Esophagus muscularis mucosa (tissue), 4 donors: ENCODE results near the gene PCNX1. TPM values are rescaled to one million over a fixed set of nuclear protein-coding genes. Genes with fewer than 3 reads are reported as not detected.

Source experiments
- DNase-seq: peaks from one replicate; pipeline ENCODE4 v3.0.0-alpha.2; 2017; ENCODE audit errors: extremely low spot score
- H3K27ac ChIP-seq, 4 donors: fragments of 200-600 bp; sonication (generic); replicated peaks in 1 of 4; 1 replicate in 3 of 4; 2 replicates in 1 of 4; pipeline ENCODE4 v1.5.1; 2016 to 2019; ENCODE audit warnings: mild to moderate bottlenecking in 1 of 4
- H3K27me3 ChIP-seq, 4 donors: fragments of 200-600 bp; sonication (generic); one replicate each; pipeline versions ENCODE4 v1.5.1 to v1.6.0; 2016 to 2019
- H3K36me3 ChIP-seq, 4 donors: fragments of 200-600 bp; sonication (generic); one replicate each; pipeline ENCODE4 v1.5.1; 2016 to 2019
- H3K4me1 ChIP-seq, 4 donors: fragments of 200-600 bp; sonication (generic); one replicate each; pipeline ENCODE4 v1.5.1; 2016 to 2019
- H3K4me3 ChIP-seq, 4 donors: fragments of 200-600 bp; sonication (generic); 1 replicate in 2 of 4; 2 replicates in 2 of 4; pipeline ENCODE4 v1.5.1; 2016 to 2019; ENCODE audit warnings: mild to moderate bottlenecking in 4 of 4, moderate library complexity in 1 of 4
- H3K9me3 ChIP-seq, 4 donors: fragments of 200-600 bp; sonication (generic); 1 replicate in 3 of 4; 2 replicates in 1 of 4; pipeline ENCODE4 v1.5.1; 2016 to 2019
- CTCF ChIP-seq, 3 experiments: fragments of 200-600 bp in 2 of 3; fragments of 450-650 bp in 1 of 3; sonication (generic) in 2 of 3; IDR thresholded peaks; one replicate each; pipeline ENCODE4 v1.5.1; 2017 to 2019; ENCODE audit warnings: antibody characterized with exemption in 3 of 3, mild to moderate bottlenecking in 2 of 3, moderate library complexity in 1 of 3
- EP300 ChIP-seq: sonication (generic); formaldehyde crosslinking; IDR thresholded peaks from one replicate; pipeline ENCODE4 v1.6.1; 2017; ENCODE audit warnings: antibody characterized with exemption
- POLR2A ChIP-seq: fragments of 450-650 bp; IDR thresholded peaks from one replicate; pipeline ENCODE4 v1.6.1; 2017; ENCODE audit warnings: antibody characterized with exemption, moderate library complexity, mild to moderate bottlenecking, low read depth
- POLR2AphosphoS5 ChIP-seq, 2 donors: sonication (generic); formaldehyde crosslinking; IDR thresholded peaks; one replicate each; pipeline ENCODE4 v1.6.1; 2017; ENCODE audit warnings: antibody characterized with exemption in 2 of 2
- whole genome bisulfite sequencing: methylation state at CpG from one replicate; pipeline ENCODE4 v1.1.5; 2018; 5-methylcytosine and 5-hydroxymethylcytosine counted together
- intact Hi-C: fragments of 100-400 bp; cut with DNase I; formaldehyde crosslinking; loops from one replicate; pipeline ENCODE4 v1.15.1; 2023
- total RNA-seq, 4 donors: library from RNA; depleted of rRNA; stranded (reverse); fragments of >200 nt; gene quantifications; one replicate each; pipeline versions ENCODE4 v1.1.0 to v1.2.1, GENCODE V29; 2016

The PCNX1 gene
- total RNA-seq, 4 donors from 2014 or later: 56.3 to 62.5 (median 59.6) TPM

- peak; percentile 72 for DNase-seq
- WGBS: 83% methylated on average over 4 of the region's 9 CpGs
- peaks cover 0 to 4% (median 0%) of the 10 kb centered on the region in 4 donors for H3K9me3 ChIP-seq
- H3K27ac ChIP-seq: no peak overlapping the region
- TF ChIP-seq CTCF (IDR thresholded peaks at IDR 0.05) (no peak), POLR2A (no peak), EP300 (no peak), POLR2AphosphoS5 (IDR thresholded peaks at IDR 0.05) (no peak)
- no peaks in the 10 kb centered on the region for H3K27me3 ChIP-seq
- no peak overlapping the region for H3K4me3 ChIP-seq
- H3K4me1 ChIP-seq: peaks cover 0 to 6% (median 3%) of the 10 kb centered on the region in 4 donors
- H3K36me3 ChIP-seq: no peaks in the 10 kb centered on the region
- intact Hi-C loops: loop anchor here (5.0 kb wide), 1 partner anchor 721 kb away; no protein-coding TSS in a partner anchor
Observed at GRCh38 chr14:71136386-71137060, 229.3 kb downstream of the PCNX1 start.

- peak; percentile 77 for DNase-seq
- Histone ChIP-seq H3K4me3 (no peak overlapping the region), H3K4me1 (peaks cover 0 to 6% (median 3%) of the 10 kb centered on the region in 4 donors), H3K27ac (no peak overlapping the region), H3K36me3 (no peaks in the 10 kb centered on the region), H3K9me3 (peaks cover 0 to 4% (median 0%) of the 10 kb centered on the region in 4 donors), H3K27me3 (no peaks in the 10 kb centered on the region)
- 92% methylated on average over 5 of the region's 5 CpGs for WGBS
- TF ChIP-seq POLR2A (no peak), EP300 (no peak), CTCF (IDR thresholded peaks at IDR 0.05) (no peak), POLR2AphosphoS5 (IDR thresholded peaks at IDR 0.05) (no peak)
- intact Hi-C loops: loop anchor here (1.0 to 5.0 kb wide), 2 partner anchors 616 to 720 kb away; no protein-coding TSS in a partner anchor
Observed at GRCh38 chr14:71137536-71138447, 230.5 kb downstream of the PCNX1 start.

GRCh38 chr14:71138448-71139293 lies 231.4 kb downstream of the PCNX1 start:
- H3K36me3 ChIP-seq: no peaks in the 10 kb centered on the region
- intact Hi-C loops: loop anchor here (1.0 to 5.0 kb wide), 2 partner anchors 615 to 719 kb away; no protein-coding TSS in a partner anchor
- no peak overlapping the region for H3K27ac ChIP-seq
- H3K4me3 ChIP-seq: peak overlapping the region in 1 of 4 donors; percentile 17
- H3K27me3 ChIP-seq: no peaks in the 10 kb centered on the region
- peaks cover 0 to 6% (median 3%) of the 10 kb centered on the region in 4 donors for H3K4me1 ChIP-seq
- WGBS: 34% methylated on average over 11 of the region's 14 CpGs
- peak; percentile 62 for DNase-seq
- no peak for TF ChIP-seq EP300
- TF ChIP-seq CTCF (IDR thresholded peaks at IDR 0.05): peak; percentile 86 to 97 (median 90)
- peaks cover 0 to 4% (median 0%) of the 10 kb centered on the region in 4 donors for H3K9me3 ChIP-seq

- TF ChIP-seq POLR2AphosphoS5 (IDR thresholded peaks at IDR 0.05) (no peak), POLR2A (no peak), EP300 (no peak), CTCF (IDR thresholded peaks at IDR 0.05) (no peak)
- no peak for DNase-seq
- intact Hi-C loops: loop anchor here (5.0 kb wide), 1 partner anchor 718 kb away; no protein-coding TSS in a partner anchor
- WGBS: 83% methylated on average over 30 of the region's 31 CpGs
- Histone ChIP-seq H3K27me3 (no peaks in the 10 kb centered on the region), H3K4me1 (peaks cover 0 to 6% (median 3%) of the 10 kb centered on the region in 4 donors), H3K4me3 (peak overlapping the region in 1 of 4 donors; percentile 17), H3K27ac (no peak overlapping the region), H3K9me3 (peaks cover 0 to 4% (median 0%) of the 10 kb centered on the region in 4 donors), H3K36me3 (no peaks in the 10 kb centered on the region)
Observed at GRCh38 chr14:71139294-71139946, 232.2 kb downstream of the PCNX1 start.
